ENCODE results near the gene MAP1LC3B.
"Not testable (repeated sequence)": the region's sequence is repeated elsewhere in the genome, so short reads cannot be mapped to it uniquely, and the experiment has no call there.

Gene MAP1LC3B

GRCh38 chr16:87360862-87361610 lies 31.1 kb upstream of the MAP1LC3B start:
- no peak for DNase-seq (ENCODE audit: low read depth)

GRCh38 chr16:87361916-87362619 lies 30.1 kb upstream of the MAP1LC3B start:
- DNase-seq (ENCODE audit: low read depth), result peak; percentile 65

- DNase-seq (ENCODE audit: low read depth), result not testable (repeated sequence)
Observed at GRCh38 chr16:87362828-87363559, 29.1 kb upstream of the MAP1LC3B start.

DNA sequence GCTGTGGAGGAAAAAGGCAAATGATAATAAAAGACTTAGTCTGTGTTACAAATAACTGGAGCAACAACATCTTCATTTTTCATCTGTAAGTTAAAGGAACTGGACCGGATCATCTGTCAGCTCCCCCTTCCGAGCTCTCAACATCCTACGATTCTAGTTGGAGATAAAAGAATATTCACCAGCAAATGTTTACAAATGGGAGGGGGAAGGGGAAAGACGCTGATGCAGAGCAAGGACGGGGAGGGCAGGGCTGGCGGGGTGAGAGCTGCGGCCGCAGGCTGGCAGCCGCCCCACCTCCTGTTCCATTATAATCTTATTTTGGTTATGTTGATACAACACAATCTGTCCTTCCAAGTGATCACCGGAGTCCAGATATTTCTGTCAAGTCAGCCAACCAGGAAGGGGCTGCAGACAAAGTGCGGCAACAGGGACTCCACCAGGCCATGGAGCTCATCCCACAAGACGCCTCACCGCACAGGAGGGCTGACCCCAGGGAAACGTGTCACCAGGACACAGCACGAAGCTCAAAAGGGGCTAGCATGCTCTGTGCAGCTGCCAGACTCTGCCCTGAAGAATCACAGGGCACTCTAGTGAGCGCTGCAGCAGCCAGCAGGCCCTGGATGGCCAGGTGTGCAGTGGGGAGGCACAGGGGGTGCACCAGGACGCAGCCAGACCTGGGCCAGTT lies 28.2 kb upstream of the MAP1LC3B start:
- DNase-seq (ENCODE audit: low read depth), result peak; percentile 55

DNA sequence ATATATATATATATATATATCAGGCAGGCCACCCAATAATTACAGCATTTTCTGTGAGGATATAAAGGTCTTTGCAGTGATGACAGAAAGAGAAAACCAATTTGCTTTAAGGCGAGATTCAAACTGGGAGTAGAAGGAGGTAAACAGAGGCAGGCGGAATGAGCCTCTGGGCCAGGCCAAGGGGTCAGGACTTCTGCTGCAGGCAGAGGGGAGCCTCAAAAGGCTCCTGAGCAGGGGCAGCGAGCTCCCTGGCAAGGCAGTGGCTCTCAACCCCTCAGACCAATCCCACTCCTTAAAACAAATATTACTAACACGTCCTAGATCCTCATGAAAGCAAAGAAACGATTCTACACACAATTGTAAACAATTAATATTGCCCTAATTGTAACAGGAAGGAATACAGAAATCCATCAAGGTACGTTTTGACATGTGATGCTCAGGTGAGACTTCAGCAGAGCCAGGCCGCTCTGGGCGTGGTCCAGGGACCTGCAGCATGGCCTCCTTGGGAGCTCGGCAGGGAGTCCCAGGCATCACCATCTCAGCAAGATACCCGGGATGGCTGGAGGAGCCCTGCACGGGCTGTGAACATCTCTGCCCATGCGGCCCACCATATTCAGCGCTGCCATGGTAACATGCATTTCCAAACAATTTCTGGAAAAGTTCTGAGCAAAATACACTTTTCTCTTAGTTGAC lies 27.0 kb upstream of the MAP1LC3B start:
- no peak for DNase-seq (ENCODE audit: low read depth)

- DNase-seq (ENCODE audit: low read depth), result no peak
Observed at GRCh38 chr16:87366288-87366687, 25.8 kb upstream of the MAP1LC3B start.

DNA sequence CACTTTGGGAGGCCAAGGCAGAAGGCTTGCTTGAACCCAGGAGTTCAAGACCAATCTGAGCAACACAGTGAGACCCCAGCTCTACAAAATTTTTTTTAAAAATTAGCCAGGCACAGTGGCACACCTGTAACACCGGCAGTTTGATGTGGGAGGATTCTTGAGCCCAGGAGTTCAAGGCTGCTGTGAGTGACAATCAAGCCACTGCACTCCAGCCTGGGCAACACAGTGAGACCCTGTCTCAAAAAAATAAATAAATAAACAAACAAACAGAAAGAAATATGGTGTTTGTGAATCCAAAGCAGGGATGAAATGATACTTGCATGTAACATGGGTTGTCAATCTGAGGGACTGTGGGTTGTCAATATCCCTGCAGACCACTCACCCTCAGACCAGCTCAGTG lies 25.2 kb upstream of the MAP1LC3B start:
- DNase-seq (ENCODE audit: low read depth), result no peak

DNA sequence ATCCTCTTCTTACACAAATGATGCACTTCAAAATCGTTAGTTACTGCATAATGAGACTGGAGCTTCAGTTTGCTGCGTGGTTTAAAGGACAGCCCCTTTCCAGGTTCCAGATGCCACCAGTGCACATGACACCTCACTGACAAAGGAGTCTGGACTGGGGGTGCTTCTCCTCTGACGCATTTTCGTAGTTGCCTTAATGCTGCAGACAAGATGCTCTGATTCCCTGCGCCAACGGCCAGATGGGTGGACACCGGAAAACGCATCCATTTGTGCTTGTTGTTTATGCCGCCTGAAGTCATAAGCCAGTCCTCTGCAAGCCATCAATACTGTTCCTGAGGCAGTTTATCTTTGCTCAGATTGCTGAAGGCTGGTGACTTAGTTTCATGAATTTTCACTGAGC lies 24.6 kb upstream of the MAP1LC3B start:
- no peak for DNase-seq (ENCODE audit: low read depth)

DNA sequence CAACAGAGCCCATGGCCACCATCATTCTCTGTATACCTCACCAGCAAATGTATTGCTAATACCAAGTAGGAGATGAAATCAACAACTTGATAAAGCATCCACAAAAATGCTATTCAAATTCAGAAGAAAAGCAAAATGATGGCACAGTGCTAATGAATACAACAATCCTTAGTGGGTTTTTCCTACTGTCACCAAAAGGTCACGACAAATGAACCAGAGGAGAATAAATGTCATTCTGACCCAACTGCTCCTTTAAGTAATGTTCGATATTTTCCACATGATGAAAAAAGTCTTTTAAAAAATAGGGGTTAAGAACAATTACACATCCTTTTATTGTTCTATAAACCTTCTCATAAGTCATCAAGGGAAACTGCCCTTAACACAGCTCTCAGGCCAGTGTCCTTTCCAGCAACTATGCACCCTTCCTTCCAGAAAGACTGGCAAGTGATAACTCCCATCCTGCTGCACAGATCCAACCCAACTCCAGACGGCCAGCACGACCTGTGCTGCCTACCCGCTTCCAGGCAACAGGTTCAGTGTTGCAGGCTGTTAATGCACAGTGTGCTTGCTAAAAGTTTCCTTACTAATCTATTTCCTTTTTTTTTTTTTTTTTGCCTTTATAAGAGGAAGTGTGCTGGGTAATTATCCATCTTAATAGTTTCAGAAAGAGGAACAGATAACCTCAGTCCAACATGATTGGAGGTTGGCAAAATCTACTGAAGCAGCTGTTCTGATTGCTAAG lies 23.9 kb upstream of the MAP1LC3B start:
- DNase-seq (ENCODE audit: low read depth), result no peak

GRCh38 chr16:87369117-87369765 lies 22.9 kb upstream of the MAP1LC3B start:
- DNase-seq (ENCODE audit: low read depth), result no peak

DNA sequence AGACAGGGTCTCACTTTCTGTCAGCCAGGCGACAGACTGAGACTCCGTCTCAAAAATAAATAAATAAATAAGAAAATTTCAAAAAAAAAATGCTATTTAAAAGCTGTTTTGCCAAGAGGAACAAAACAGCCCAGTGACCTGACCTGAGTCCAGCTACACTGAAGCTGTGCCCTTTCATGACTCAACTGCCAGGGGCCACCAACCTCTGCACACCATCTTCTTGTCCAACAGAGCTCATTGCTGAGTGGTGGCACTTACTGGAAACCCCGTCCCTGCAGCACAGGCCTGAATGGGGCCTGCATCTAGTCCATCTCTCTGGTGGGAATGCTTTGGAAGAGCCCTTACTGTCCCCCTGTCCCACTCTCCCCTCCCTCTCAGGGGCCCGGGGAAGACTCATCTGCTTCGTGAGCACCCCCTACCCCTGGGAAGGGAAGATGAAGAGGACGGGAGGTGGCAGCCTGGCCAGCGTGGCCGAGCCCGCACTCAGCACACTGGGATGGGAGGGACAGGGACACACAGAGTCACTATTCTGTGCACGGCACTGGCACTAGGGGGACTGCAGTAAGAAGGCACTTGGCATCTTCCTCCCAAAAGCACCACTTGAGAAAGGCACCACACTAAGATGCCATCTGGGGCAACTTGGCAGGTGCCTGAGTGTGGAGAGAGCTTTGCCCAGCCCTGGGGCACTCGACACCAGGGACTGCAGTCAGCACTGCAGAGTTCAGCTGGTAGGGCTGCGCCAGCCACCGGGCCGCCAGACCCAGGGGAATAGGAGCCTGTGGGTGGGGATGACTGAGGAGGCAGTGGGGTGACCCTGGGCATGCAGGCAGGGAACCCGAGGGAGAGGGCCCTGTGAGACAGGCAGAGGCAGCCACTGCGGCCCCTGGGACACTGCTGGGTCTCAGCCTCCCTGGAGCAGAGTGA lies 22.1 kb upstream of the MAP1LC3B start:
- no peak for DNase-seq (ENCODE audit: low read depth)

GRCh38 chr16:87371261-87371866 lies 20.8 kb upstream of the MAP1LC3B start:
- no peak for DNase-seq (ENCODE audit: low read depth)

- DNase-seq (ENCODE audit: low read depth), result no peak
Observed at GRCh38 chr16:87372305-87372704, 19.8 kb upstream of the MAP1LC3B start.

DNA sequence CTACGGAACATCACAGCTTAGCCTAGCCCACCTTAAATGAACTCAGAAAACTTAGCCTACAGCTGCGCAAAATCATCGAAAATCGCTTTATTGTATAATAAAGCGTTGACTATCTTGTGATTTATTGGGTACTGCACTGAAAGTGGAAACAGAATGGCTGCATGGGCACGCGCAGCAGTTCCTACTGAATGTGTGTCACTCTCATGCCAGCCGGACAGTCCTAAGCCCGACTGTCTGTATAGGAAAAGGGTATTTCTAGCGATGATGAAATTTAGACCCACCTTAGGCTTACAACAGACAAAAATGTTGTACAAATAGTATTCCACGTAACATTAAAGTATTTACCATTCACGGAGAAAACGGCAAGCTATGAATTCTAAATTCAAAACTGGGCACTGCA lies 17.8 kb upstream of the MAP1LC3B start:
- DNase-seq (ENCODE audit: low read depth), result no peak

GRCh38 chr16:87375426-87376135 lies 16.6 kb upstream of the MAP1LC3B start:
- peak; percentile 60 for DNase-seq (ENCODE audit: low read depth)

- DNase-seq (ENCODE audit: low read depth), result no peak
Observed at GRCh38 chr16:87376660-87377059, 15.5 kb upstream of the MAP1LC3B start.

GRCh38 chr16:87379312-87379752 lies 12.8 kb upstream of the MAP1LC3B start:
- DNase-seq (ENCODE audit: low read depth), result not testable (repeated sequence)

DNA sequence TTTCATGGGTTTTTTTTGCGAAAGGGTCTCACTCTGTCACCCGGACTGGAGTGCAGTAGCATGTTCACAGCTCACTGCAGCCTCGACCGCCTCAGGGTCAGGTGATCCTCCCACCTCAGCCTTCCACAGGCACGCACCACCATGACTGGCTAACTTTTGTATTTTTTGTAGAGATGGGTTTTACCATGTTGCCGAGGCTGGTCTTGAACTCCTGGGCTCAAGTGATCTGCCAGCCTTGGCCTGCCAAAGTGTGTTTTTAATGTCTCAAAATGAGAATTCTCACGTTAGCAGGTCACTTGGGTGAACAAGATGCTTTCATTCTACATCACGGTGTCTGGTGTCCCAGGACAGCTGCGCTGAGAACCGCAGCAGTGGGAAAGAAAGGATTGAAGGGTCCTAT lies 11.7 kb upstream of the MAP1LC3B start:
- no peak for DNase-seq (ENCODE audit: low read depth)
